Measurements from ENCODE around the gene HSFX4. TPM values are rescaled to one million over a fixed set of nuclear protein-coding genes. Genes with fewer than 3 reads are reported as not detected.
A peak's percentile ranks its signal among the peaks of the same experiment; 100 is the strongest.

HSFX4 gene
- total and polyA plus RNA-seq, 2 of the 13 experiments (the other 11 are each of a cell fraction or from before 2014, with no cell fraction given) = not detected

GRCh38 chrX:149938427-149938880 lies 9.1 kb downstream of the HSFX4 start, which contains the start of gene EOLA2 (continued):
- no peak for TF ChIP-seq MZF1 (CRISPR knock-in tag; IDR thresholded peaks at IDR 0.05; ENCODE audit: borderline replicate concordance)
- TF ChIP-seq ELK4 (CRISPR knock-in tag; IDR thresholded peaks at IDR 0.05; ENCODE audit: borderline replicate concordance) = no peak
- TF ChIP-seq ETV5 (CRISPR knock-in tag; IDR thresholded peaks at IDR 0.05; ENCODE audit: borderline replicate concordance) = peak; percentile 35; the same call in 1 of the 2 replicates
- no peak for TF ChIP-seq ZNF101 (CRISPR knock-in tag; IDR thresholded peaks at IDR 0.05; ENCODE audit: borderline replicate concordance, low read depth)
- TF ChIP-seq ZNF292 (CRISPR knock-in tag; IDR thresholded peaks at IDR 0.05; ENCODE audit: borderline replicate concordance, low read depth) = no peak
- peak; percentile 51; the same call in 1 of the 2 replicates for TF ChIP-seq NR2C2 (CRISPR knock-in tag; IDR thresholded peaks at IDR 0.05; ENCODE audit: borderline replicate concordance)
- TF ChIP-seq SCMH1 (CRISPR knock-in tag; IDR thresholded peaks at IDR 0.05; ENCODE audit: borderline replicate concordance) = no peak
- no peak for TF ChIP-seq TBL1XR1 (IDR thresholded peaks at IDR 0.05; ENCODE audit: borderline replicate concordance, low read length, partially characterized antibody)
- no peak for TF ChIP-seq HHEX (CRISPR knock-in tag; IDR thresholded peaks at IDR 0.05)
- TF ChIP-seq ZEB1 (IDR thresholded peaks at IDR 0.05; ENCODE audit: insufficient replicate concordance, low read depth) = no peak
- no peak for TF ChIP-seq ZBTB8A (CRISPR knock-in tag; IDR thresholded peaks at IDR 0.05; ENCODE audit: borderline replicate concordance, low read depth)
- TF ChIP-seq, protein P1, sequence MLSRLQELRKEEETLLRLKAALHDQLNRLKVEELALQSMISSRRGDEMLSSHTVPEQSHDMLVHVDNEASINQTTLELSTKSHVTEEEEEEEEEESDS (CRISPR knock-in tag; IDR thresholded peaks at IDR 0.05; ENCODE audit: borderline replicate concordance) = no peak
- peak; percentile 44 for TF ChIP-seq ZFP91 (CRISPR knock-in tag; IDR thresholded peaks at IDR 0.05; ENCODE audit: borderline replicate concordance)
- TF ChIP-seq FOXA3 (CRISPR knock-in tag; IDR thresholded peaks at IDR 0.05) = peak; percentile 40; the same call in 1 of the 2 replicates
- no peak for TF ChIP-seq TCF7 (IDR thresholded peaks at IDR 0.05; ENCODE audit: low read depth)

All from HepG2 (cell line).